Eye (tissue), 1 donor: ENCODE data around the gene CAMKV.
"Not testable (repeated sequence)": the region's sequence is repeated elsewhere in the genome, so short reads cannot be mapped to it uniquely, and the experiment has no call there.

Experiments used
- DNase-seq: peaks from one replicate; pipeline ENCODE4 v3.0.0-alpha.2; 2015

Gene CAMKV

DNA sequence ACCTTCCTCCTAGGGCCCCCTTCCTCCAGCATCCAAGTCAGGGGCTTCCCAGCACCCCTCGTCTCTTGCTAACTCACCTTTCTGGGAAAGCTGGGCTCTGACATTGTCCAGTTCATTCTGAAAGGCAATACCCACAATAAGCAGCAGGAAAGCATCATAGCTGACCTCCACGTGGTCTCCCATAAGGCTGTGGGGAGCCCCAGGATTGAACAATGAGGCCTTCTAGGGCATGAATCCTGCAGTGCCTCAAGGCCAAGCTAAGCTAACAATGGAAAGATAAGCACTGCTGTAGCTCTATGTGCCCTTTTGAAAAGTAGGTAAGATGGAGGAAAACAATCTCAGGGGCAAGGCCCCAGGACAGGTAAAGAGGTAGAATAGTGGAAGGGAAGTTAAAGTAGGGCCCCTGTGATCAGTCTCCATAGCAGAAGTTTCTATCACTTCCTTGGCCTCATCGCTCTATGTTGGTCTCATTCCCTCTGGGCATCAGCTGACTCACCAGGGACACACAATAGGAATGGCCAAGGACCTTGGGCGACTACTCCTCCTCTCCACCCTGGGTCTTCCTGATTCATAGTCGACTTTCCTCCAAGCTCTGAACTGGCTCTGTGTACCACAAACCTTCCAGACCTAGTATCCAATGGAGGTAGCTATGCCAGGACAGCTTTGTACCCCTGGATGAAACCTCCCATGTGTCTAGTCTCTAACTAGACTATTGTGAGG lies 25.1 kb downstream of the CAMKV start:
- no peak for DNase-seq

DNA sequence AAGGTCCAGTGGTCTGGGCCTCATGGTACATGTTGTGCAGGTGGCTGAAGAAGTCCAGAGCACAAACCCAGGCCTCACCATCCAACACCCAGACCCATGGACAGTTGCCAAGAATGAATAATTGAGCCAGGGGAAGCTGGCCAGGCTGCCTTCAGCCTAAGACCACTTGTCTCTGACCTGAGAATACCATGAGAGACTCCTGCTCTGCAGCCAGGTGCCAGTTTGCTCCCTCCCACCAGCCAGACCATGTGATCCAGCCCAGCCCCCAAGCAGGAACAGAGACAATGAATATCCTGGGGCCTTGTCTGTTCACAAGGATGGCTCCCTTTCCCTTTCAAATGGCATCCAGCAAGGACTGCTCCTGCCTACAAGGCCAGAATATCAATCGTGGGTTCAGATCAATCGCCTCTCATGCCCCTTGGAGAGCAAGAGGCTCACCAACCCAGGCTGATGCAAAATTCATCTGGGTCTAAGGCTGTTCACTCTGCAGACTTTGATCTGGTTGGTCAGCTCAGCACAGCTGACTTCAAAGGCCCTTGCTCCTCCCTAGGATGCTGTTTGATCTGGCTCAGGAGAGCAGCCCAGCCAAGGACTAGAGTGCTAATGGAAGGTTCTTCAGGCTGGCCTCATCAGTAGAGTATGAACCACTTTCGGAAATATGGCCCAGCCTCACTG lies 26.7 kb downstream of the CAMKV start:
- DNase-seq = no peak

DNA sequence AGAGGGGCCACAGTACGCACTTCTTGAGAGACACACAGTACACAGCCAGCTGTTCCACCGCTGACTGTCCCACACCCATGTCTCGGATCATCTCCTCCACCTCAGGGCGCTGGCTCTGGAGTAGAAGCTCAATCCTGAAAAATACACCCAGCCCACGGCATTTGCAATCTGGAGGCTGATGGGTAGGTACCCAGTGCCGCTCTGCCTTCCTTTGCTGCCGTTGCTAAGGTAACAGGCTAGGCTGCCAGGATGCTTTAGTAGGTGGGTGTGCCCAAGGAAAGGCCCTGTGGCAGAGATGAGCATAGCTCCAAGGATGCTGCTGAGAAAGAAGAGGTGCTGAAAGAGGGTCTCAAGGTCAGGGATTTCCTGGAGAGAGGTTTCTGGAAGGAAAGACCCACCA lies 27.9 kb downstream of the CAMKV start:
- no peak for DNase-seq

DNA sequence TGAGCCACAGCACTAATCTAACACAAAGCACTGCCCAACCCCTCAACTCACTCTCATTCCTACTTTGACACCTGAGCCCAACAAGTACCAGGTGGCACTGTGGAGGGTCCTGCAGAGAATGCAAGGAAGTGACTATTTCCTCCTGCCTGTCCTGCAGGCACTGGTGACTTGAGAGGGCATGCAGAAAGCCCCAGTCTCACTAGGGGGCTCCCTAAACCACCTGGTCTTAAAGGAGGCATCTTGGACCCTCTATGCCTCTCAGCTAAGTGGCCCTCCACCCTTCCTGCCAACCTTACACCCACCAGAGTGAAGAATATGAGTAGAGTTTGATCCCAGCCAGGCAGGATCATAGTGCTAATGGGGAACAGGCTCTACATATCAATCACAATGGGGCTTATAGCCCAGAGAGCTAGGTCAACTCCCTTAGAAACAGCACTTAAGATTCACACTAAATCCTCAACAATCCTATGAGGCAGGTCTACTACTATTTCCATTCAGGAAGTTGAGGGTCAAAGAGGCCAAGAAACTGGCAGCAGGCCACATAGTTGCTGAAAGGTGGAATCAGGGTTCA lies 28.5 kb downstream of the CAMKV start:
- DNase-seq = peak; percentile 24

DNA sequence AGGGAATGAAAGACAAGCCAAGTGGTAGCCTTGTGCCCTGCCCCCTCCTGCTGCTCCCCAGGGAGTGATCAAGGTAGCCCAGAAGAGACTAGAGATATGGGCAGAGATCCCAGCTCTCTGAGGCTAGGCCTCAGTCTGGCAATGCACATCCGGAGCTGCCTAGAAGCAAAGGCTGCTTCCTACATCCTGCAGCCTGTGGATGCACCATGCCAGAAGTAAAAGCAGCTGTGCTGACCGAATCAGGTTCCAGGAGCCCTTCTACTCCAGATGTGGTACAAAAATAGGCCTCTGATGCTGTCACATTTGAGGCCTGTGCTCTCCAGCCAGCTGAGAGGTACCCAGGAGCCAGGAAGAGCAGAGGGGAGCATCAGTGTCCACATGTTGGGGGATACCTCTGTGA lies 29.3 kb downstream of the CAMKV start:
- peak; percentile 16 for DNase-seq

DNA sequence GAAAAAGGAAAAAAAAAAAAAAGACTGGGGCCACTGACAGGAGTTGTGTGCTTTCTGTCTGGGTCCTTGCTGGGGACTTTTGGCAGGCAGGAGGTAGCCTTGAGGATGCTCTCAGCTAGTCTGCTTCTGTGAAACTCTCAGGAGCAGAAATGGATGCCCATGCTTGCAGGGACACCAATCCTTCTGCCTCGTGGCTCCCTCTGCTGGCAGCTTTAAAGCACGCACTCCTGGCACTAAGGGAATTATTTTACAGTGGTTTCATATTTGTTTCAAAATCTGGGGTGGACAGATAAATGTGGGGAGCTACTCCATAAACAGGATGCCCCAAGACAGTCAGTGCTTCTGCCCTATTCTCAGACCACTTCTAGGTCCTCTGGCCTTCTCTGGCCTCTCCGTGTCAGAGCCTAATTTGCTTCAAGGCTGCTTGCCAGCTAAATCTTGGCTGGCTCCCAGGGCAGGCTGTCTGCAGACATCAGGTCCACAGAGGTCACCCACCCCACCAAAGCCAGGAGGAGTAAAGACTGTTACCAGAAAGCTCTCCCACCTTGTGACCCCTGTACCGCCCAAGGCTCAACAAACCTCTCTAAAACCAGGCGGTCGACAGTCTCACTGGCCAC lies 30.4 kb downstream of the CAMKV start:
- peak; percentile 92 for DNase-seq

DNA sequence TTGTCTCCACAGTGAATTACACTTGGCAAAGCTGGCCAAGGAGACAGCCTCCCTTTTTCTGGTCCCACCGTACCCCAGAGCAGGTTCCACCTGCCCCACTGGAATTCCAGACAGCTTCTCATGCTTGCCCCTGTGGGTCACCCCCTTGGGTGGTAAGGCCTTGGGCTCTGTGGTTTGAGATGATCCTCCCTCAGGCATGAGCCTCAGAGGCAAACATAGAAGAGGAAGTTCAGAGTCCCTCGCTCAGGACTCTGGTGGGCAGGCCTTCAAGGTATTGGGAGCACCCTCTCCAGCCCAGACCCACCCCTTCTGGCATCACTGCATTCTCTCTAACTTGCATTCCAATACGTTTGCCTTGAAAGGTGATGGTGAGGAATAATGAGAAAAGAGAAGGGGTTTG lies 38.4 kb downstream of the CAMKV start:
- DNase-seq = no peak

DNA sequence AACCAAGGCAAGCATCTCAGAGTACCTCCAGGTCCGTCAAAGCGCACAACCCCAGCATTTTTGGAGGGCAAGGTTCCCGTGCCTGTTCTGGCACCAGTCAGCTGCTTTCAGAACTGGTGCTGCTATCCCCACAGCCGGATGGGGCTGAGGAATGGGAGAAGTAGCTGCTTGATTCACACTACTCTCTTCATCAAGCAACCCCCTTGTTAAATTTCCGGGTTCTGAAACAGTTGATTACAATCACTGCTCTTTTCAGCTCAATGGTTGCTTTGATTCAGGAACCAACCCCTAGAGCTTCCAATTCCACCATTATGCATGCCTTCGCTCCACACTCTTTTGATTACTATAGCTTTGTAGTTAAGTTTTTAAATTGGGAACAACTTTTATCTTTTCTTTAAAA lies 43.7 kb downstream of the CAMKV start:
- DNase-seq = no peak

DNA sequence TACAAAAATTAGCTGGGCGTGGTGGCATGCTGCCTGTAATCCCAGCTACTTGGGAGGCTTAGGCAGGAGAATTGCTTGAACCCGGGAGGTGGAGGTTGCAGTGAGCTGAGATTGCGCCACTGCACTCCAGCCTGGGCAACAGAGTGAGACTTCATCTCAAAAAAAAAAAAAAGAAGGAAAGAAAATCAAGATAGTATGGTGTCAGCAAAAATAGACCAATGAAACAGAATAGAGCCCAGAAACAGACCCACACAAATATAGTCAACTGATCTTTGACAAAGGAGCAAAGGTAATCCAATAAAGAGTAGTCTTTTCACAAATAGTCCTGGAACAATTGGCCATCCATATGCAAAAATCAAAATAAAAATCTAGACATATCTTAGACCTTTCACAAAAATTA lies 46.6 kb downstream of the CAMKV start:
- DNase-seq = not testable (repeated sequence)

DNA sequence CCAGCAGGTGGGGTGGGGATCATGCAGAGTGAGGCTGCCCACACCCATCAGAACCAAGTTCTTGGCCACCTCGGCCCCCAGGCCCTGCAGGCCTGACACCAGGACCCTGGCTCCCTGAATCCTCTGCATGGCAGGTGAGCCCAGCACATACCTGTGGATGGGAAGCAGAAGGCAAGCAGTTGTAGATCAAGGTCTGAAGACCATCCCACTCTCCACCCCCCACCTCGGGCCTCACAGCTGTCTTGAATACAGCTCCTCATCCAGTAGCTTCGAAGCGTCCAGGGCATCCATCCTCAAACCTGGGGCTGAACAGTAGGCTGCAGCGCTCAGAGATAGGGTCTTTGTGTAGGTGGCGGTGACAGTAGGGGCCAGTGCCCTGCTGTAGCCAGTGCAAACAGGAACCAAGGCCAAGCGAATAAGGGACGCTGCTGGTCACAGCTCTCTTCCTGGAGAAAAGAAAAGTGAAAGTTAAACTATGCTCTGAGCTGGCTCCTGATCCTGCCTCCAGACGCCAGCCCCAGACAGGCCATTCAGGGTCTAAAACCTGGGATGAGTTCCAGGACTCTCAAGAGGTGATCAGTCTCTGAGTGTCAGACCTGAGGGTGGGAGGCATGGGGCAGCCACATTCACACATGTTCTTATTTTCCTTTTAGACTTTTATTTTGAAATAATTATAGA lies 56.1 kb downstream of the CAMKV start, which contains the start of gene UBA7:
TSS of gene UBA7 (minus strand) at position 457 of the 678 bp plus-strand sequence. CDS start at position 291, 166 bp downstream.
- DNase-seq = no peak

DNA sequence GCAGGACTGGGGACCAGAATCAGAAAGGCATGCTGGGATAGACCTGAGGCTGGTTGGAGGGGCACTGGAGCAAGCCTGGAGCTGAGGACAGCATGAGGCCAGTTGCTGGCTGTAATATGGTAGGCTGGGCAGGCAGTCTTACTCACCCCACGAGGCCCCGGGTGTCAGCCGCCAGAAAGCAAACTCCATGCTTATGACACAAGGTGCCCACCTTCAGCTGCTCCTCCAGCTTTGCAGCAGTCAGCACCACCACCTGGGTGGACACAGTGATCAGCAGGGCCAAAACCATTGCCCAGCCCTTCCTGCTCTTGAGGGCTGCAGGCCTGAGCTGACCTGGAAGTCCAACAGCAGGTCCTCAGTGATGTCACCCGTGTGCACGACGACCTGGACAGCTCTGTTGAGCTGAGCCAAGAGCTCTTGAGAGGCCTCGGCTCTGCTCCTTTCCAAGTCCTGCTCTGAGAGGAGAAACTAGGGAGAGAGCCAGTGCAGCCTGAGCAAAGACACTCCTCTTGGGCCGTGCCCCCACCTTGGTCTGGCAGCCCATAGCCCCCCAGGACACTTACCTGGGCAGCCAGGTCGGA lies 56.7 kb downstream of the CAMKV start:
- DNase-seq = no peak
